Stimulated activated CD4-positive, alpha-beta T cell treated with anti-CD3 and anti-CD28 coated beads, Interleukin-2, amount 100 ng/mL, for 24 hours (primary cell): ENCODE measurements around the gene EXOC2.

Source experiments
- DNase-seq, 2 donors: peaks; one replicate each; pipeline ENCODE4 v3.0.0-alpha.2; 2020

EXOC2 gene

DNA sequence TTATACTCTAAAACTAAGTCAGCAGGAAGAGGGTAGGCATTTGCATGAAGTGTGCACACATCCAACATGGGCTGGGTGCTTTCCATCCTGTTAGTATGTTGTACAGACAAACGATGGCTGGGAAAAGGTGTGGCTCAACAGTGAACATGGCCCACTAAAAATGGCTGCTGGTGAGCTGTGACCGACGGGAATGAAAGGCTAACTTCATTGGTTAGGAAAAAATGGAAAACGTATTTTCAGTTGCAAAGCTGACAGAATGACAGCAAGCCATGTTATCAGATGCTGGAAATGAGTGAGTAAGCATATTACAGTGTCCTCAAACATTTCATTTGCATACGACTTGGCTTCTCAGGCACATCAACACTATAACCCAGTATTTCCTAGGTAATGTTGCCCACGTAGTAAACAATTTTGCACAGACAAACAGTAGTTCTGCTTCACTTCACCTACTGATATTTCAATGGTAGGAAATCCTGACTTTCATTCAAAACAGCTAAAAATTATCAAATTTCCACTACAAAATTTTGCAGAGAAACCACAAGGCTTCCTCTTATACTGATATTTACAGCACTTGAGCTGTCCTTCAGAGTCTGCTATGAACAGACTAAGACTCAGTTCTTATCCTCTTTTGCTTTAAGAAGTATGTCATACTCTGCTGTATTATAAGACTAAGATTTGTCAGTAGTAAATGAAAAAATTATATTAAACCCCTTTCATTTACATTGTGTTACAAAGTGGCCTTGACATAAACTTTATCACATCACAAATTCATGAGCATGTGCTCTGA is 202.5 kb downstream of the EXOC2 start:
- peak; percentile 47 to 53 for DNase-seq

GRCh38 chr6:489762-490161 is 203.2 kb downstream of the EXOC2 start:
- DNase-seq: no peak

DNA sequence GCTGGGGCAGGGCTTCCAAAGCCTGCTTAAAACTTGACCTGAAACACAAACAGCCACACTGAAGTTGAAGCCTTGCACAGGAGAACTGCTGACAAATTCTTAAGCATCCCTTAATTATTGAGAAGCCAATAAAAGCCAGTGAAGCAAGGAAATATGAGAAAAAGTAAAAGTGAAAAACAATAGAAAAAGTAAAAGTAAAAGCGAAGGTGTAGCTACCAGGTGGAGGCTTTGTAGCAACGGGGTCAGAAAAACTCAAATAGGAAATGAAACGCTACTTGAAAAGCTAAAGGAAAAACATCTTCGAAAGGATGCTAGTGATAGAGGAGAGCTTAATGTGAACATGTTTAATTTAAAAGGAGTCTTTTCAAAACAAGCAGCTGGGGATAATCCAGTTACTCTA is 203.9 kb downstream of the EXOC2 start:
- no peak for DNase-seq

- no peak for DNase-seq
Observed at GRCh38 chr6:487956-488355, 205.0 kb downstream of the EXOC2 start.

- no peak for DNase-seq
Observed at GRCh38 chr6:485655-486170, 207.2 kb downstream of the EXOC2 start.

GRCh38 chr6:484746-485145 is 208.2 kb downstream of the EXOC2 start:
- DNase-seq: no peak

GRCh38 chr6:484086-484745 is 208.7 kb downstream of the EXOC2 start:
- peak; percentile 43 to 50 for DNase-seq

DNA sequence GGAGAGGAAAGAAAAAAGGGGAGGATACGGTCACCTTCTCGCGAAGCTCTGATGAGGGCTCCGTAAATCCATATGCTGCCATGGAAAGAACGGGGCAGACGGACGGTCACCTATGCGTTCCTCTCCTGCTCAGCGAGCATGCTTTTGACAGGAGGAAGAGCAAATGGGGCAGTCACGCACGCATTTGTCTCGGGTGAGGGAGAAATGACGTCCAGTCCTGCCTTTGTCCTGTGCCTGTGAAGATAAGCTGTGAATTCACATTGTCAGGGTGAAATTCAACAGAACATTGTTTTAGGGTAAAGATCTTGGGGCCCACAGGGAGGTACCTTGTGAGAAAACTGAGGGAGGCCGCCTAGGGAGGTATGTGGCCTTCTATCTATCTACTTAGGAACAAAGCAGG is 217.6 kb downstream of the EXOC2 start:
- no peak for DNase-seq

- peak; percentile 79 to 85 for DNase-seq
Observed at GRCh38 chr6:474453-475185, 218.3 kb downstream of the EXOC2 start.

DNA sequence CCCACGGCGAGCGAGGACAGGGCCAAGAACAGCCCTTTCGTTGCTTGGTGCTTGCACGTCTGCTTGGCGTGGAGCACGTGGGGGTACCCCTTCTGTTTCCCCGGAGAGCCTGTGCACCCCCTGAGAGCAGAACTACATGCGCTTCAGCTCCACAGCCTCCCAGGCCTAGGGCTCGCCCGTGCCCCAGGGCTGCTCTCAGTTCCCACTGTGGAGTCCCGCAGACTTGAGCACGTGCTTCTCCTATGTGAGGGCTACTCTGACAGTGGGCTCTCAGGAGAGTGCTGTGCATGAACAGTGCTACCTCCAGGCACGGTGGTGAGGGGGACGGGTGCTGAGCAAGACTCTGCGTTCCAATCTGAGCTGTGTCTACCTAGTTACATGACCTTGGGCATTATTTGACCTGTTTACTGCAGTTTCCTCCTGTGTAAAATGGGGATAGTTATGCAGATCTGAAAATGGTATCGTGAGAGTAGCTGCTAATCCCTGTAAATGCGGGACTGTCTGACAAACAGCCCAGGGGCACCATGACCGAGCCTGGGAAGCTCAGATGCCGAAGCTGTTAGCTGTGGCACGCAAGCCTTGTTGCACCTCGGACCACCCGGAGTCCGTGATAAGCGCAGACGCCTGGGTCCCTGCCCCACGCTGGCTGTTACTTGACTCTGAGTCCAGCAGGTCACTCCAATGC is 219.0 kb downstream of the EXOC2 start:
- no peak for DNase-seq

GRCh38 chr6:473356-473755 is 219.6 kb downstream of the EXOC2 start:
- no peak for DNase-seq

DNA sequence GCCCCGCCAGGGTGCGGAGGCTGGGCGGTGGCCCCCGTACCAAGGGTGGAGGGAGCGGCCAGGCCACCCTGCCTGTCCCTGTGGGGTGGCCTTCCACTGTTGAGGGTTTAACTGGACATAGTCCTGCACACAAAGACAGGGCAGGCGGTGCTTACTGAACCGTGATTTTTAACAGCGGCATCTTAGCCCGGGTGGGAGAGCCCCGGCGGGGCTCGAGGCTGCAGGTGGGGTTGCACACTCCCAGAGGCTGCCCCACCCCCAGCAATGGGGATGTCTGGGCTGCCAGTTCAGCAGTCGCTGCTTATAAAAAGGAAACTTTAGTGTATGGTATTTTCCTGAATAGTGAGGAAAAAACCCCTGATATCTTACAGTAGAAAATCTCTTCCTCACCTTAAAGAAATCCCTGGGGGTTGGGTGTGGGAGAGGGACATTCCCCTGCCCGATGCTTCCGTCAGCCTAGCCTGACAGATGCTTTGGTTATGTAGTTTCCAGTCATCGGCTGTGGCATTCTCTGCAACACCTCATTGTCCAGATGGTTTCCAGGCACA is 222.0 kb downstream of the EXOC2 start:
- no peak for DNase-seq

DNA sequence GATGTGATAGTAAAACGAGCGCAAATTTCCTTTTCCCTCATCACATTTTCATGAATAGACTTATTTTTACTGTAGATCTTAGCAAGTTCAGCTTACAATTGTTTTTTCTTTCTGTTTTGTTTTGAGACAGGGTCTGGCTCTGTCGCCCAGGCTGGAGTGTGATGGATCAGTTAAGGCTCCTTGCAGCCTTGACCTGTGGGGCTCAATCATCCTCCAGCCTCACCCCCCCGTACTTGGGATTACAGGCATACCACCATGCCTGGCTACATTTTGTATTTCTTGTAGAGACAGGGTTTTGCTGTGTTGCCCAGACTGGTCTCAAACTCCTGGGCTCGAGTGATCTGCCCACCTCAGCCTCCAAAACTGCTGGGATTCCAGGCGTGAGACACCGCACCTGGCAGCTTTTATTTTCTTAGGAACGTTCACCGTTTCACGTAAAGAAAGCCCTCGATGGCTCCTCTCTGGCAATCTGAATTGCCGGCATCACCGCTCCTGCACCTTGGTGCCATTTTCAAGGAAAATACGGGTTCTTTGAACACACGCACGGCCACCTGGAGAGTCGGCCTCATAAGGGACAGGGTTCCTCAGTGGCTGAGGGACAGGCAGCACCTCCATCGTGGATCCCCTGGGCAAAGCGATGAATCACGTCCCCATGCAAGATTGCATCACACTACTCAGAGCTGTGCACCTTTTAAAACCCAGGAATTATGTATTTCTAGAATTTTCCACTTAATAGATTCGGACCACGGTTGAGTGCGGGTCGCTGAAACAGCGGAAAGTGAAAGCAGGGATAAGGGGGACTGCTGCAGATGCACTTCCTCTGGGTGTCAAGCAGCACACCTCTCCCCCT is 222.7 kb downstream of the EXOC2 start:
- no peak for DNase-seq

- peak in 1 of 2 donors; percentile 32 for DNase-seq
Observed at GRCh38 chr6:467671-468082, 225.3 kb downstream of the EXOC2 start.

GRCh38 chr6:467111-467510 is 225.8 kb downstream of the EXOC2 start:
- no peak for DNase-seq

GRCh38 chr6:466564-466963 is 226.4 kb downstream of the EXOC2 start:
- no peak for DNase-seq

GRCh38 chr6:465531-466348 is 227.2 kb downstream of the EXOC2 start:
- no peak for DNase-seq

- no peak for DNase-seq
Observed at GRCh38 chr6:456887-457286, 236.1 kb downstream of the EXOC2 start.

GRCh38 chr6:456358-456867 is 236.5 kb downstream of the EXOC2 start:
- no peak for DNase-seq

DNA sequence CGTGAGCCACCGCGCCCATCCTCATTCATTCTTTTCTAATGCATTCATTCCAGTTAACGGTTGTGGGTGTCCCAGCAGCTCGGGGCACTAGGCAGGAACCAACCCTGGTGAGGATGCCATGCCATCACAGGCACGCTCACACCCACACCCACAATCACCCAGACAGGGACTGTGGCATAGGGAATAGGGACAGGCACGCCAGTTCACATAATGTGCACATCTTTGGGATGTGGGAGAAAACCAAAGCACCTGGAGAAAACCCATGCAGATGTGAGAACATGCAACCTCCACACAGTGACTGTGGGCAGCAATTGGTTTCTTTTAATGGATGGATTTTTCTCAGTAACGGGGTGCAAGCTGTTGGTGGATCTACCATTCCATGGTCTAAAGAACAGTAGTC is 237.1 kb downstream of the EXOC2 start:
- DNase-seq: no peak
